Prostate gland (tissue), 2 donors: ENCODE measurements around the gene KRTAP4-9. TPM values are rescaled to one million over a fixed set of nuclear protein-coding genes. Genes with fewer than 3 reads are reported as not detected.
"Not testable (repeated sequence)": the region's sequence is repeated elsewhere in the genome, so short reads cannot be mapped to it uniquely, and the experiment has no call there.

Experiments
- DNase-seq: peaks from one replicate; pipeline ENCODE4 v3.0.0-alpha.2; 2019; ENCODE audit warnings: low spot score
- H3K27ac ChIP-seq, 2 donors: fragments of 200-600 bp; sonication (generic); 2 replicates each; pipeline ENCODE4 v1.5.1; 2017 to 2019
- H3K27me3 ChIP-seq: fragments of 200-600 bp; sonication (generic); replicated peaks from 2 replicates; pipeline ENCODE4 v1.5.1; 2019; ENCODE audit not compliant: insufficient read depth
- H3K36me3 ChIP-seq, 2 donors: fragments of 200-600 bp; sonication (generic); 1 replicate in 1 of 2; 2 replicates in 1 of 2; pipeline versions ENCODE4 v1.5.1 to v1.8.1; 2017 to 2019
- H3K4me1 ChIP-seq: fragments of 200-600 bp; sonication (generic); replicated peaks from 2 replicates; pipeline ENCODE4 v1.5.1; 2019
- H3K4me3 ChIP-seq, 2 donors: fragments of 200-600 bp; sonication (generic); 2 replicates each; pipeline ENCODE4 v1.5.1; 2017 to 2019
- H3K9me3 ChIP-seq: fragments of 200-600 bp; sonication (generic); 2 replicates; pipeline ENCODE4 v1.5.1; 2017
- POLR2A ChIP-seq: fragments of 450-650 bp; IDR thresholded peaks from one replicate; pipeline ENCODE4 v1.6.1; 2016; ENCODE audit warnings: antibody characterized with exemption, mild to moderate bottlenecking
- POLR2AphosphoS5 ChIP-seq: sonication (generic); formaldehyde crosslinking; IDR thresholded peaks from one replicate; pipeline ENCODE4 v1.6.1; 2017; ENCODE audit warnings: antibody characterized with exemption
- WGBS: methylation state at CpG from one replicate; pipeline ENCODE4 v1.1.5; 2018; 5-methylcytosine and 5-hydroxymethylcytosine counted together
- intact Hi-C: fragments of 100-400 bp; cut with DNase I; formaldehyde crosslinking; loops from one replicate; pipeline ENCODE4 v1.14.2; 2022
- total RNA-seq, 2 donors: library from RNA; depleted of rRNA; stranded (reverse); fragments of >200 nt; gene quantifications; one replicate each; pipeline ENCODE4 v1.1.0, GENCODE V29; 2016
- TF ChIP-seq, protein P1 (sequence below), 4 experiments: fragments of 200-600 bp in 2 of 4; fragments of 450-650 bp in 2 of 4; sonication (generic) in 2 of 4; IDR thresholded peaks; 1 replicate in 3 of 4; 2 replicates in 1 of 4; pipeline ENCODE4 v1.5.1; 2016 to 2019; ENCODE audit warnings: antibody characterized with exemption in 4 of 4, mild to moderate bottlenecking in 2 of 4, moderate library complexity in 2 of 4

The KRTAP4-9 gene
- total RNA-seq, 2 donors from 2014 or later, result not detected

DNA sequence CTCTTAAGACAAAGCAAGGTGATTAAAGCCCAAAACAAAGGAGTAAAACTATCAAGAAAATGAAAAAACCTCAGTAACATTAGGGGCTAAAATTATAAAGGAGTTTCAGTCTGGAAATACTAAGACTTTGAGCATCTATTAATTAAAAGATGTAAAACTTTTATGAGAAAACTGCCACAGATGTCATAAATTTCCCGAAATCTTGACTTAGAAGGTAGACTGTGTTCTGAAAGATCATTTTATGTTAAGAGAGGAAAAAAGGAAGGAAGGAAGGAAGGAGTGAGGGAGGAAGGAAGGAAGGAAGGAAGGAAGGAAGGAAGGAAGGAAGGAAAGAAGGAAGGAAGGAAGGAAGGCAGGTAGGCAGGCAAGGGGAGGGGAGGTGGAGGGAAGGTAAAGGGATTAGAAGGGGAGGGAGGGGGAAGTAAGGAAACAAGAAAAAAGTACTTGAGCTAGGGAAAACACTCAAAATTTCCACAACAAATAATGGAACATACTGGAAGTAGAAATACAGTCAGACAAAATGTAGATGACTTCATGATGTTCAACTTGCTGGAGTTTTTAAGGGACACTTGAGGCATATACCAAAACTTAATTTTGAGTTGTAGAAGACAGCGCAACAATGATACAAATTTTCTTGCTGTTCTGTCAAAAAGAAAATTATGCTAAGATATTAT is 42.5 kb downstream of the KRTAP4-9 start:
- Histone ChIP-seq H3K27ac (no peak overlapping the region), H3K27me3 (no peaks in the 10 kb centered on the region), H3K4me1 (no peaks in the 10 kb centered on the region), H3K36me3 (no peaks in the 10 kb centered on the region), H3K9me3 (no peaks in the 10 kb centered on the region), H3K4me3 (no peak overlapping the region)
- WGBS, result 81% methylated on average over 2 of the region's 2 CpGs
- no peak for DNase-seq
- TF ChIP-seq, protein P1, sequence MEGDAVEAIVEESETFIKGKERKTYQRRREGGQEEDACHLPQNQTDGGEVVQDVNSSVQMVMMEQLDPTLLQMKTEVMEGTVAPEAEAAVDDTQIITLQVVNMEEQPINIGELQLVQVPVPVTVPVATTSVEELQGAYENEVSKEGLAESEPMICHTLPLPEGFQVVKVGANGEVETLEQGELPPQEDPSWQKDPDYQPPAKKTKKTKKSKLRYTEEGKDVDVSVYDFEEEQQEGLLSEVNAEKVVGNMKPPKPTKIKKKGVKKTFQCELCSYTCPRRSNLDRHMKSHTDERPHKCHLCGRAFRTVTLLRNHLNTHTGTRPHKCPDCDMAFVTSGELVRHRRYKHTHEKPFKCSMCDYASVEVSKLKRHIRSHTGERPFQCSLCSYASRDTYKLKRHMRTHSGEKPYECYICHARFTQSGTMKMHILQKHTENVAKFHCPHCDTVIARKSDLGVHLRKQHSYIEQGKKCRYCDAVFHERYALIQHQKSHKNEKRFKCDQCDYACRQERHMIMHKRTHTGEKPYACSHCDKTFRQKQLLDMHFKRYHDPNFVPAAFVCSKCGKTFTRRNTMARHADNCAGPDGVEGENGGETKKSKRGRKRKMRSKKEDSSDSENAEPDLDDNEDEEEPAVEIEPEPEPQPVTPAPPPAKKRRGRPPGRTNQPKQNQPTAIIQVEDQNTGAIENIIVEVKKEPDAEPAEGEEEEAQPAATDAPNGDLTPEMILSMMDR (IDR thresholded peaks at IDR 0.05), result no peak
- TF ChIP-seq POLR2AphosphoS5, result no peak
- TF ChIP-seq POLR2A, result no peak
- intact Hi-C loops, result no loop called here

DNA sequence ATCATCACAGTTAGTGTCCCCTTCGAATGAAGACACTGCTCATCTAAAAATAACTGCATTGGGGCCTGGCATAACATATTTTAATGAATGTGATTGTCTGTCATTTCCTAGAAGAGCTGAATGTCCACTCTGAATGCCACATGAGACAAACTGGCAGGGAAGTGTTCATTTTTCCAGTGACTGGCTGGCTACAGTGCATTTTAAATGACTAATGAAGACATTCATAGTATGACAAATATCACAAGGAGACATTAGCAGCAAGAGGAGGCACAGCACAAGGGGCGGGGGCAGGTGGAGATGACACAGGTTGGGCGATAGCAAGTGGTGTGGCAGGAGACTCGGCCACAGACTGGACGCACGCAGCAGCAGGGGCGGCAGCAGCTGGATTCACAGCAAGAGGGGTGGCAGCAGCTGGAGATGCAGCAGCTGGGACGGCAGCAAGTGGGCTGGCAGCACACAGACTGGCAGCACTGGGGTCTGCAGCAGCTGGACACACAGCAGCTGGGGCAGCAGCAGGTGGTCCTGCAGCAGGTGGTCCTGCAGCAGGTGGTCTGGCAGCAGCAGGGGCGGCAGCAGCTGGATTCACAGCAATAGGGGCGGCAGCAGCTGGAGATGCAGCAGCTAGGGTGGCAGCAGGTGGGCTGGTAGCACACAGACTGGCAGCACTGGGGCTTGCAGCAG is 43.9 kb downstream of the KRTAP4-9 start:
- WGBS, result 85% methylated on average over 10 of the region's 10 CpGs
- H3K9me3 ChIP-seq, H3K4me1 ChIP-seq, intact Hi-C loops, H3K27me3 ChIP-seq, H3K36me3 ChIP-seq, DNase-seq, H3K4me3 ChIP-seq, H3K27ac ChIP-seq: not testable (repeated sequence)

DNA sequence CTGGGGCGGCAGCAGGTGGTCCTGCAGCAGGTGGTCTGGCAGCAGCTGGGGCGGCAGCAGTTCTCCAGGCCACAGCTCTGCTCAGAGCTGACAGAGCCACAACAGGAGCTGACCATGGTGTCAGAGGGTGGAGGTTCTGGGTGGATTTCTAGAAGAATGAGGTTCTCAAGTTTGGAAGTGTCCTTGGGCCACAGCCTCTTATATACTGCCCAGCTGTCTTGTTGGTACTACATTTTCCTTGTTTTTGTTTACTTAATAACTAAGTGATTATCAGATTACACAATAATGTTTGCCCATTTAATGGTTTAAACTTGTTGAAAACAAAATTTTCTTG is 44.4 kb downstream of the KRTAP4-9 start, which contains the start of gene KRTAP4-5:
TSS of gene KRTAP4-5 (minus strand) at position 174 of the 334 bp plus-strand sequence. CDS start at position 116, 58 bp downstream.
- Histone ChIP-seq H3K27ac (no peak within 1 kb of the TSS), H3K36me3 (no peaks in the 10 kb centered on the region), H3K9me3 (no peaks in the 10 kb centered on the region), H3K4me3 (no peak within 1 kb of the TSS), H3K27me3 (no peaks in the 10 kb centered on the region), H3K4me1 (no peaks in the 10 kb centered on the region)
- TF ChIP-seq, protein P1 (IDR thresholded peaks at IDR 0.05), result no peak
- TF ChIP-seq POLR2AphosphoS5, result no peak
- TF ChIP-seq POLR2A, result no peak
- intact Hi-C loops, result no loop called here
- DNase-seq, result no peak
- WGBS, result 50% methylated on average over 2 of the region's 2 CpGs

DNA sequence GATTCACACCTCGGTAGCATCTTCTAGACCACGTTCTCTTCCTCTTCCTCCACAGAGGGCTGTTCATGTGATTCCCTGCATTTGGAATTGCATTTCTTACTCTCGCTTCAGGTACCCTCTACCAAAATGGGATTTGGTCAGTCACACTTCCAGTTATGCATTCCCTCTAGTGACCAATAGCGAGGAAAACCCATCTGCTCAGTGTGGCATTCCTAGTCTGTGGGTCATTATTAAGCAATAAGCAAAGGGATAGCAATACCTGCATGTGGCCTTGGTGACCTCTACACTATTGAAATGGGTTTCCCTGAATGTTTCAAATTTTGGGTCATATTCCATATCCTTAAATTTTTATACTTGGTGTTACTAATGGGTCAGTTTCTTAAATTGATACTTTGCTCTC is 44.8 kb downstream of the KRTAP4-9 start:
- H3K9me3 ChIP-seq, result no peaks in the 10 kb centered on the region
- DNase-seq, result no peak
- no peak overlapping the region for H3K4me3 ChIP-seq
- no peaks in the 10 kb centered on the region for H3K4me1 ChIP-seq
- H3K36me3 ChIP-seq, result no peaks in the 10 kb centered on the region
- WGBS, result 87% methylated on average over 4 of the region's 4 CpGs
- TF ChIP-seq POLR2A, result no peak
- no peak for TF ChIP-seq POLR2AphosphoS5
- TF ChIP-seq, protein P1 (IDR thresholded peaks at IDR 0.05), result no peak
- H3K27ac ChIP-seq, result no peak overlapping the region
- intact Hi-C loops, result no loop called here
- H3K27me3 ChIP-seq, result no peaks in the 10 kb centered on the region

DNA sequence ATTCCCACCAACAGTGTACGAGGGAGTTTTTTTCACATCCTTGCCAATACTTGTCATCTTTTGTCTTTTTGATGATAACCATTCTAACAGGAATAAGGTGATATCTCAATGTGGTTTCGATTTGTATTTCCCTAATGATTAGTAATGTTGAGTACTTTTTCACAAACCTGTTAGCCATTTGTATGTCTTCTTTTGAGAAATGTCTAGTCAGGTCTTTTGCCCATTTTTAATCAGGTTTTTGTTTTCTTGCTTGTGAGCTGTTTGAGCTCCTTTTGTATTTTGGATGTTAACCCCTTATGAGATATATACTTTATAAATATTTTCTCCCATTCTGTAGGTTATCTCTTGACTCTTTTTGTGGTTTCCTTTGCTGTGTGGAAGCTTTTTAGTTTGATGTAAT is 46.3 kb downstream of the KRTAP4-9 start:
- no peak overlapping the region for H3K27ac ChIP-seq
- no peaks in the 10 kb centered on the region for H3K9me3 ChIP-seq
- DNase-seq, result no peak
- no peaks in the 10 kb centered on the region for H3K36me3 ChIP-seq
- no peaks in the 10 kb centered on the region for H3K4me1 ChIP-seq
- no peak for TF ChIP-seq POLR2A
- TF ChIP-seq POLR2AphosphoS5, result no peak
- TF ChIP-seq, protein P1 (IDR thresholded peaks at IDR 0.05), result no peak
- intact Hi-C loops, result no loop called here
- no peak overlapping the region for H3K4me3 ChIP-seq
- peaks cover 3% of the 10 kb centered on the region for H3K27me3 ChIP-seq
- 86% methylated on average over 2 of the region's 2 CpGs for WGBS
